ENCODE measurements around the gene PGAM4.
"Not testable (repeated sequence)": the region's sequence is repeated elsewhere in the genome, so short reads cannot be mapped to it uniquely, and the experiment has no call there.

The PGAM4 gene

GRCh38 chrX:77969538-77969937 is at the start of gene PGAM4:
TSS of gene PGAM4 (minus strand) at chrX:77969638. CDS start at chrX:77969638, 0 bp downstream.
- no peak for DNase-seq (ENCODE audit: low spot score)

DNA sequence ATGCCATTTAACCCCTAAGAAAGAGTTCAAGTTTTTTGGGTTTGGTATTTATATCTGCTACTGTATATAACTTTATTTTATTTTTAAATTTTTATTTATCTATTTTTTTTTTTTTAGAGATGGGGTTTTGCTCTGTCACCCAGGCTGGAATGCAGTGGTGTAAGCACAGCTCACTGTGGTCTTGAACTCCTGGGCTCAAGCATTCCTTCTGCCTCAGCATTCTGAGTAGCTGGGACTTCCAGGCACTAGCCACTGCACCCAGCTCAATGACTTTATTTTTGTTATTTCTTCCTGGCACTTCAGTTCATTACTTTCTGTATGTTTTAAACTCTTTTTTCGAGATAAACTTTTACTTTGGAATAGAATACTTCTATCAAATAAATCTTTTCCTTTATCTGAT is 42.4 kb upstream of the PGAM4 start:
- no peak for DNase-seq (ENCODE audit: low spot score)

GRCh38 chrX:77979870-77980269 is 10.4 kb upstream of the PGAM4 start:
- no peak for DNase-seq (ENCODE audit: low spot score)

DNA sequence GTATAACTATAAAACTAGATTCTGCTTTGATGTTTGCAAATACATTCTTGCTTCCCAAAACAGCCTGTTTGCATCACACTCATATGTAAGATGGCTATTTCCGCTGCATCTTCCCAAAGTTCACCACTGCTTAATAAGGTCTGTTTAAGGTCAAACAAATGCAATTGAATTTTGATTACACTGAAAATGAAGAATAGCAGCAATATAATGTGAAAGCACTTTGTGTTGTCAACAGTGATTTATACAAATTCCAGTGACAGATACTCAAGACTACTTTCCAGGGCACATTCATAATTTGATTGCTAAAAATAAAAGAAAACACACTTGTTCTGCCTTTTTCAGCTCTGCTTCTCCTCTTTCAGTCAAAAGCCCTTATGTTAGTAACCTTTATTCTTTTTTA is 8.1 kb upstream of the PGAM4 start:
- DNase-seq (ENCODE audit: low spot score): no peak

DNA sequence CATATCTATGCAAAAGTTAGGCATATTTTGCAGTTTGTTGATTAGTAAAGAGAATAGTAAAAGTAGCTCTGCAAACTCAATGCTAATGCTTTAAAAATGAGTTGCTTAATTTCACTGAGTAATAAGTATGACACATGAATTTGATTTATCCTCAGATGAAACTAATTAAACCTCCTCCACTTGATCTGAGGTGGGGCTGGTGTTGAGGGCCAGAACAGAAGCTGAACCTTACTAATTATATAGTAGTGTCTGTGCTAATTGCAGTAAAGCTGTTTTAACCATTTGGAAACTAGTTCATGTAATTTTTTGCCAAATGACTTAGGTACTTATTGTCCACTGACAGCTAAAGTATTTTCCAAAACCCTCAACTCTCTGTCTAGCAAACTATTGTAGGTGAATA is 7.7 kb upstream of the PGAM4 start:
- DNase-seq (ENCODE audit: low spot score): no peak

DNA sequence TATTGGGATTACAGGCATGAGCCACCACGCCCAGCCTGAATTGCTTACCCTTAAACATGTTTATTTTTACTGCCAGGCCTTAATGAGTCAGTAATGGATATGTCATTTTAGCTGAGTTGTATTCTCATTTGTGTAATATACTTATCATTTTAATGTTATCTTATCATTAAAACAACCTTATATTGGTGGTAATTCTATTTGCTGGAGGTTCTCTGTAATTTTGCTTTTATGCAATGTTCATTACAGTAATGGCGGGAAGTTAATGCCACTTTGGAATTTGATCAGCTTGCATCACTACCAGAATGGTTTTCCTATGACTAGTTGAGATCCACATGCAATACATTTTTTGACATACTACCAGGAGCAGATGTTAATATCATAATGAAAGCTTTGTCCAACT is 6.3 kb upstream of the PGAM4 start:
- no peak for DNase-seq (ENCODE audit: low spot score)

DNA sequence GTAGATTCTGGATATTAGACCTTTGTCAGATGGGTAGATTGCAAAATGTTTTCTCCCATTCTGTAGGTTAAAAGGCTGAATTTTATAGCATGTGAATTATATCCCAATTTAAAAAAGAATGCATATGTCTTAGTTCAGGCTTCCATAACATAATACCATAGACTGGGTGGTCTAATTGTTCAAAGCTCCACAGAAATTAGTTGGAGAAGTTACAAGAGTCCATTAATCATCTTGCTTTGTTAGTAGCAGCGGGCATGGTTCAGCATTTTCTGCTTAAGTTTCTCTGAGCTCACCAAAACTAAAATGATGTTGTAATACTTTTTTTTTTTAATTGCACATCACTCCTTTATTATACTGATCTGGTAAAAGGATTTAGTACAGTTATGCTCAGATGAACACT is 1.8 kb downstream of the PGAM4 start:
- no peak for DNase-seq (ENCODE audit: low spot score)

- no peak for DNase-seq (ENCODE audit: low spot score)
Measured at GRCh38 chrX:77966361-77966760, 3.1 kb downstream of the PGAM4 start.

DNA sequence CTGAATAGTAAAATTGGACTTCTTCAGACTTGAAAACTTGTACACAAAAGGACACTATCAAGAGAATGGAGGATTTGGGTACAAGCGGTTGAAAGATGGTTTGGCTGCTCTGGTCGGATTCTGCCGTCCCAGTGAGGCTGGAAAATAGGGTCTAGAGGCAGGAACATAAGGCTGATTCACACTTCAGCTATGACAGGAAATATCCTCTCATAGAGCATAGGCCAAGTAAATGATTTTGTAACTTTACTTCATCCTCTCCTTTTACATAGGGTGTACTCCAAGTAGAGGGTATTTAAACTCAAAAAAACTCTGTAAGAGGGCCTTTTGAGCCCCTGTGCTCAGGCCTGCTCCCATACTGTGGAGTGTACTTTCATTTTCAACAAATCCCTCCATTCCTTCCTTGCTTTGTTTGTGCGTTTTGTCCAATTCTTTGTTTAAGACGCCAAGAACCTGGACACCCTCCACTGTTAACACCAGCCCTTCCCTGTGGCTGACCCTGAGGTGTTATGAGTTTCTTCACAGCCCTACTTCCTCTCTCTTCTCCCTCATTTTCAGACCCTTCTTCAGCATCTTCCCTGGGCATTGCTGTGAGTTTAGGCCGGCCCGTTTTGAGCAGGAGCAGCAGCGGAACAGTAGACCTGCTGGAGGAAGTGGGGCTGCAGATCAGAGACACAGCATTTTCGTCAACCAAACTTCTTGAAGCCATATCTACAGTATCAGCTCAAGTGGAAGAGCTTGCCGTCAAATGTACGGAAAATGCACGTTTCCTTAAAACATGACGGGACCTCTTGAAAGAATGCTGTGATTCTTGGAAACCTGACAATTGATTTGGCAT is 7.2 kb downstream of the PGAM4 start:
- DNase-seq (ENCODE audit: low spot score): no peak

GRCh38 chrX:77961063-77961462 is 8.4 kb downstream of the PGAM4 start:
- DNase-seq (ENCODE audit: low spot score): no peak

DNA sequence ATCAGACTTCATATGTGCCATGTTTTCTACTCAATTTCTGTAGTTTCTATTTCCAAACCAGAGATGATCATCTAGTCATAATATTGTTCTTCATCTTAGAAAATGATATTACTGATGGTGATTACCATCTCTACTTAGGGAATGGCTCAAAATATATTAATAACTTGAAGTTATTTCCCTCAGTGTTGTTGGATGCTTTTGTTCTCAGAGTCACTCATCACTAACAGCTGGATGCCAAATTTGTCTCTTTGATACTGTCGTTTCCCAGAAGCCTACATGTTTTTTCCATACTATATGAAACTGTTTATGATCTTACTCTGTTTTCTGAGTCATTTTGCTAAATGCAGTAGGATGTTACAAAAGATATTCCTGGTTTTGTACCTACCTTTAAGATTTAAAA is 8.9 kb downstream of the PGAM4 start:
- no peak for DNase-seq (ENCODE audit: low spot score)

DNA sequence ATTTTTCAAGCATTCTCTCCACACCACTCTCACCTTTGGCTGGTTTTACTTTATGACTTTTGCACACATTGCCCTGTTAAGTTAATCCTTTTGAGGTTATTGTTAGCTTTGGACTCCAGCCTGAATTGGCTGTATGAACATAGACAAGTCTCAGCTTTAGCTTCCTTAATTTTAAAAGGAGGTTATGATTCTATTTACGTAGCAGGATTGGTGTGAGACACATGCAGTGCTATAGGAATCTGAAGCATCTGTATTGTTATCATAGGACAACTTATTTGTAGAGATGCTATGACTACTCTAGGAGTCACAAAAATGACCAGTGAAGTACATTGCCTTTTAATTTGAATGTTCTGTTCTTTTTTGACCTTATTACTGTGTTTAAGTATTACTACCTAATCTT is 15.7 kb downstream of the PGAM4 start:
- DNase-seq (ENCODE audit: low spot score): no peak

- no peak for DNase-seq (ENCODE audit: low spot score)
Measured at GRCh38 chrX:77953302-77953701, 16.1 kb downstream of the PGAM4 start.

DNA sequence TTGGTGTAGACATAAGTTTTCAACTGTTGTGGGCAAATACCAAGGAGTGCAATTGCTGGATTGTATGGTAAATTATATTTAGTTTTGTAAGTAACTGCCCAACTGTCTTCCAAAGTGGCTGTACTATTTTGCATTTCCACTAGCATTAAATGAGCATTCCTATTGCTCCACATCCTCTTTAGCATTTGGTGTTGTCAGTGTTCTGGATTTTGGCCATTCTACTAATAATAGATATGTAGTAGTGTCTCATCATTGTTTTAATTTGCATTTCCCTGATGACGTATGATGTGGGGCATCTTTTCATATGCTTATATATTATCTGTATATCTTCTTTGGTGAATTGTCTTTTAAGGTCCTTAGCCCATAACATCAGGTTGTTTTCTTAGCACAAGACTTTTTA is 17.3 kb downstream of the PGAM4 start:
- no peak for DNase-seq (ENCODE audit: low spot score)

DNA sequence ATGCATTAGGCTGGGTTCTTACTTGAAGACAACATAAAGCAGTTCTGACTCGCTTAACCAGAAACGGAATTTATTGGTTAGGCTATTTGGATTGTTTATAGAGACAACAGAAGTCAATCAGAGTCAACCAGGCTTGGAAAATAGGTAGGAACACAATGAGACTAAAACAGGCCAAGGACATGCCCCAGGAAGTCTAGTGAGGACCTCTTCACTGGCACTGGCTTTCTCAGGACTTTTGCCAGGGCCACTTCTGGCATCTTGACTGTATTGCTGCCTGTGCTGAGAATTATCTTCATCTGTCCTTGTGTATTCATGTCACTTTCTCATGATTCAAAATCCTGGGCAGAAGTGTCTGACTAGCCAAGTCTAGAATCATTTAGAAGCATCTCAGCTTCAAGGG is 19.6 kb downstream of the PGAM4 start:
- no peak for DNase-seq (ENCODE audit: low spot score)

- DNase-seq (ENCODE audit: low spot score): no peak
Measured at GRCh38 chrX:77946571-77946970, 22.9 kb downstream of the PGAM4 start.

GRCh38 chrX:77945910-77946545 is 23.4 kb downstream of the PGAM4 start:
- no peak for DNase-seq (ENCODE audit: low spot score)

- not testable (repeated sequence) for DNase-seq (ENCODE audit: low spot score)
Measured at GRCh38 chrX:77945031-77945430, 24.4 kb downstream of the PGAM4 start.

GRCh38 chrX:77938083-77938680 is 31.3 kb downstream of the PGAM4 start:
- DNase-seq (ENCODE audit: low spot score): no peak

DNA sequence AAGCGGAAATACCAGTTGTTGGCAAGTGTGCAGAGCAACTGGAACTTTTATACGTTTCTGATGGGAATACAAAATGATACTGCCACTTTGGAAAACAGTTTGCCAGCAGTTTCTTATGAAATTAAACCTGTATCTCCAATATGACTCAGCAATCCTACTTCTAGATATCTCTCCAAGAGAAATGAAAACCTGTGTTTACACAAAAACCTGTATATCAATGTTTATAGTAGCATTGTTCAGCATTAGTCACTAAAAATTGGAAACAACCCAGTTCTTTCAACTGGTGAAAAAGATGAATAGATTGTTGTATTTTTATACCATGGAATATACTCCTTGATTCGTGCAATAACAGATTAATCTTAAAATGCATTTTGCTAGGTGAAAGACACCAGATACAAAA is 32.1 kb downstream of the PGAM4 start:
- no peak for DNase-seq (ENCODE audit: low spot score)

DNA sequence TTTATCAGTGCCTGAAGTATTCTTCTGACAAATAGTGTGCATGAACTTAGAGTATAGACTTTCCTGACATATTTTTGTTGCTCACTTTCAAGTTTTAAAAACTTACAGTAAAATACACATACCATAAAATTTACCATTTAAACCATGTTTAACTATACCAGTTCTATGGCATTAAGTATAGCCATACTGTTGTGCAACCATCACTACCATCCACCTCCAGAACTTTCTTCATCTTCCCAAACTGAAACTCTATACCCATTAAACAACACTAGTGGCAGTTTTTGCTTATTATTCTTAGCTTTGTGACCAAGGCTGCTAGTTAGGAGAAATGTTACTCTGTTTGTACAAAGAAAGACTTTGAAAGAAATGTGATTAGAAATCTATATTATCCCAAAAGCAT is 33.1 kb downstream of the PGAM4 start:
- DNase-seq (ENCODE audit: low spot score): no peak

DNA sequence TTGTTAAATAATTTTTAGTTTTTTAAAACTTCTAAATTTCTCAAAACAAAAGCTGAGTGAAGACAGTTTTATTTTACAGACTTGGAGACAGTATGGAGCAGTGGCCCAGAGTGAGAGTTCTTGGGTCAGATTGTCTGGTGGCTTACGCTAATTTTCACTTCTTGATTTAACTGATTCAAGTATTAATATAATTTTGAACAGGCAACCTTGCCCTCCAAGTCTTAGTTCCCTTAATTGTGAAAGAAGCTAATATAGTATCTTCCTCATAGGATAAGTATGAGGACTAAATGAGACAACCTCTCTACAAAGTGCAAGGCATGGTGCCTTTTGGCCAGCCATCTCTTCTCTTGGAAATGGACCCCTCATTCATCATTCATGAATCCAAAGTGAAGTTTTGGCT is 33.6 kb downstream of the PGAM4 start:
- DNase-seq (ENCODE audit: low spot score): no peak

DNA sequence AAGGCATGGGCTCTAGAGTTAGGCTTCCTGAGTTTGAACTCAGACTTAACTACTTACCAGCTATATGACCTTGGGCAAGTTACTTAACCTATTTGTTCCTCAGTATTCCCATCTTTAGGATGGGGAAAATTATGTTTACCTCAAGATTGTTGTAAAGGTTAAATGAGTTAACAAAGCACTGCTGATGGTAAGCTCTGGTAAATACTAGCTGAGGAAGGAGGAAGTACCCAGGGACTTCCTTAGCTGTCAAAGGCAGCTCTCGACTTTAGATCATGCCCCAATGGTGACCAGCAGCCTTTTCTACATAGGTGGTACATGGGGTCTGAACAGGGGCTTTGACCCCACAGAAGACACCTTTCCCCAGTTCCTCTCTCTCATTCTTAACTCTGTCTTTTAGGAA is 38.9 kb downstream of the PGAM4 start:
- no peak for DNase-seq (ENCODE audit: low spot score)
